HepG2 (cell line): Measurements from ENCODE around the gene KANK3. TPM values are rescaled to one million over a fixed set of nuclear protein-coding genes. Genes with fewer than 3 reads are reported as not detected.

Source experiments
- BORCS8-MEF2B ChIP-seq: sonication (generic); formaldehyde crosslinking; IDR thresholded peaks from 2 replicates; pipeline ENCODE4 v1.8.0; 2022; ENCODE audit warnings: mild to moderate bottlenecking, missing genetic modification reagents
- CHD2 ChIP-seq: IDR thresholded peaks from 2 replicates; pipeline ENCODE4 v1.6.1; 2011; ENCODE audit warnings: low read depth, low read length, improper control_type of control experiment
- HOXA7 ChIP-seq: sonication (generic); formaldehyde crosslinking; IDR thresholded peaks from 2 replicates; pipeline ENCODE4 v1.8.1; 2022; ENCODE audit warnings: mild to moderate bottlenecking, missing genetic modification reagents, moderate library complexity
- KMT2A ChIP-seq: sonication (generic); formaldehyde crosslinking; IDR thresholded peaks from 2 replicates; pipeline ENCODE4 v1.4.0; 2020; ENCODE audit warnings: missing genetic modification reagents
- NAIF1 ChIP-seq: sonication (generic); formaldehyde crosslinking; IDR thresholded peaks from 2 replicates; pipeline ENCODE4 v1.5.0; 2020; ENCODE audit warnings: mild to moderate bottlenecking, missing genetic modification reagents, borderline replicate concordance
- NFIC ChIP-seq: IDR thresholded peaks from 2 replicates; pipeline ENCODE4 v1.6.1; 2012; ENCODE audit warnings: mild to moderate bottlenecking, low read length, inconsistent platforms
- PHF5A ChIP-seq: IDR thresholded peaks from one replicate; pipeline ENCODE4 v1.6.1; 2018; ENCODE audit warnings: low read depth, missing genetic modification reagents; ENCODE audit not compliant: unreplicated experiment
- POLR2AphosphoS5 ChIP-seq: IDR thresholded peaks from 2 replicates; pipeline ENCODE4 v1.6.1; 2012; ENCODE audit warnings: low read depth, low read length
- SMAD1 ChIP-seq: sonication (generic); formaldehyde crosslinking; IDR thresholded peaks from 2 replicates; pipeline ENCODE4 v1.4.0; 2020; ENCODE audit warnings: missing genetic modification reagents, low read depth, mild to moderate bottlenecking, borderline replicate concordance
- TCF7 ChIP-seq: sonication (generic); IDR thresholded peaks from 2 replicates; pipeline ENCODE4 v1.6.1; 2016; ENCODE audit warnings: antibody characterized with exemption, low read depth
- ZBTB7B ChIP-seq: sonication (generic); formaldehyde crosslinking; IDR thresholded peaks from 2 replicates; pipeline ENCODE4 v1.4.0; 2020; ENCODE audit warnings: missing genetic modification reagents
- ZFP1 ChIP-seq: IDR thresholded peaks from 2 replicates; pipeline ENCODE4 v1.6.1; 2016
- ZFYVE20 ChIP-seq: sonication (generic); formaldehyde crosslinking; IDR thresholded peaks from 2 replicates; pipeline ENCODE4 v1.8.0; 2023; ENCODE audit warnings: low read depth, mild to moderate bottlenecking, moderate library complexity, missing genetic modification reagents, borderline replicate concordance
- ZKSCAN1 ChIP-seq: fragments of 150-350 bp; IDR thresholded peaks from 2 replicates; pipeline ENCODE4 v1.6.1; 2014; ENCODE audit warnings: low read length
- ZNF121 ChIP-seq: sonication (generic); formaldehyde crosslinking; IDR thresholded peaks from 2 replicates; pipeline ENCODE4 v1.5.0; 2020; ENCODE audit warnings: mild to moderate bottlenecking, missing genetic modification reagents
- ZNF160 ChIP-seq: sonication (generic); formaldehyde crosslinking; IDR thresholded peaks from 2 replicates; pipeline ENCODE4 v1.8.0; 2022; ENCODE audit warnings: mild to moderate bottlenecking, inconsistent platforms, missing genetic modification reagents
- ZNF619 ChIP-seq: sonication (generic); formaldehyde crosslinking; IDR thresholded peaks from 2 replicates; pipeline ENCODE4 v1.4.0; 2020; ENCODE audit warnings: mild to moderate bottlenecking, missing genetic modification reagents
- ZNF773 ChIP-seq: sonication (generic); formaldehyde crosslinking; IDR thresholded peaks from 2 replicates; pipeline ENCODE4 v1.4.0; 2020; ENCODE audit warnings: missing genetic modification reagents, borderline replicate concordance
- ZZZ3 ChIP-seq: sonication (generic); formaldehyde crosslinking; IDR thresholded peaks from 2 replicates; pipeline ENCODE4 v1.4.0; 2020; ENCODE audit warnings: missing genetic modification reagents, mild to moderate bottlenecking, borderline replicate concordance
- polyA plus RNA-seq, 8 experiments: library from polyadenylated mRNA; depleted of rRNA in 3 of 8; stranded (reverse) in 7 of 8; unstranded in 1 of 8; fragments of >200 nt; fragmentation: Illumina TruSeq in 4 of 8; extraction: Trizol in 4 of 8; gene quantifications; 2 replicates each; pipeline versions ENCODE4 v1.2.1 to v1.2.3, GENCODE V29; 2011 to 2016; ENCODE audit warnings: low read depth in 4 of 8, missing spikeins in 1 of 8, mixed read lengths in 1 of 8; ENCODE audit not compliant: insufficient read depth in 1 of 8
- total RNA-seq, 5 experiments: library from RNA; depleted of rRNA; stranded (reverse); fragments of >200 nt; fragmentation: Illumina TruSeq; extraction: Trizol; gene quantifications; 2 replicates each; pipeline ENCODE4 v1.2.3, GENCODE V29; 2016; ENCODE audit warnings: low read depth in 1 of 5
- TF ChIP-seq, protein P1 (sequence below): sonication (generic); formaldehyde crosslinking; IDR thresholded peaks from 2 replicates; pipeline ENCODE4 v1.9.0; 2021; ENCODE audit warnings: missing genetic modification reagents, borderline replicate concordance
- TF ChIP-seq, protein P2 (sequence below): sonication (generic); formaldehyde crosslinking; IDR thresholded peaks from 2 replicates; pipeline ENCODE4 v1.5.0; 2020; ENCODE audit warnings: mild to moderate bottlenecking, low read depth, missing genetic modification reagents, borderline replicate concordance
- TF ChIP-seq, protein P3 (sequence below): sonication (generic); formaldehyde crosslinking; IDR thresholded peaks from 2 replicates; pipeline ENCODE4 v1.4.0; 2020; ENCODE audit warnings: missing genetic modification reagents, borderline replicate concordance
- TF ChIP-seq, protein P4 (sequence below): IDR thresholded peaks from 2 replicates; pipeline ENCODE4 v1.6.1; 2018; ENCODE audit warnings: missing genetic modification reagents

KANK3 gene
- total and polyA plus RNA-seq, 2 of the 13 experiments (the other 11 are each of a cell fraction or from before 2014, with no cell fraction given): 0.15 to 0.20 TPM

DNA sequence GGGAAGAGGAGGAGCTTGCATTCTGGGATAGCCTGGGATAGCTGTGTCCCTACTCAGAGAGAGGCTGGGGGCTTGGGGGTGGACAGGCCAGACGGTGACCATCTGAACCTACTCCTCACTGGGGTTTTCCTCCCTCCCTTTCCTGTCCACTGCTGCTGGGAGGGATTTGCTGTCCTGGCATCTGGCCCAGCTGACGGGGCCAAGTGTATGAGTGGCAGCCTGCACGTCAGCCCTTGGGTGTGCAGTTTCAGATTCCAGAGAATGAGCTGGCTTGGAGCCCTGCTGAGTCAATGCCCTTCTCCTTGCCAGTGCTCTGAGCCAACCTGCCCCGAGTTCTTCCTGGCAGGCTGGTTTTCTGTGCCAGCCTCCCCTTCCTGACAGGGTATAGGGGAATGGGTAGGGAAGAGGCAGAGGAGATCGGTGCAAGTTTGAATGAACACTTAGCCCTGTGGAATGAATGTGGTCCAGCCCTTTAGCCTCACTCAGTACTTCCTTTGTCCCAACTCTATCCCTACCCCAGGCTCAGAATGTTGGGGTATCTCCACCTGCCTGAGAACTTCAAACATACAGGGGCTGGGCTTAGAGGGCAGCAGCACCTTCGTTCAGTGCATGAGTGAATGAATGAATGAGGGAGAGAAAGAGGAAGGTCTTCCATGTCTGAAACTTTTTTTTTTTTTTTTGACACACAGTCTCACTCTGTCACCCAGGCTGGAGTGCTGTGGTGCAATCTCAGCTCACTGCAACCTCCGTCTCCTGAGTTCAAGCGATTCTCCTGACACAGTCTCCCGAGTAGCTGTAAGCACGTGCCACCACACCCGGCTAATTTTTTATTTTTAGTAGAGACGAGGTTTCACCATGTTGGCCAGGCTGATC lies 19.1 kb upstream of the KANK3 start (continued):
- no peak for TF ChIP-seq ZNF160 (CRISPR knock-in tag)
- no peak for TF ChIP-seq ZNF121 (CRISPR knock-in tag)
- no peak for TF ChIP-seq ZKSCAN1
- no peak for TF ChIP-seq BORCS8-MEF2B (CRISPR knock-in tag)
- TF ChIP-seq ZBTB7B (CRISPR knock-in tag): no peak
- no peak for TF ChIP-seq ZNF619 (CRISPR knock-in tag)
- TF ChIP-seq, protein P1, sequence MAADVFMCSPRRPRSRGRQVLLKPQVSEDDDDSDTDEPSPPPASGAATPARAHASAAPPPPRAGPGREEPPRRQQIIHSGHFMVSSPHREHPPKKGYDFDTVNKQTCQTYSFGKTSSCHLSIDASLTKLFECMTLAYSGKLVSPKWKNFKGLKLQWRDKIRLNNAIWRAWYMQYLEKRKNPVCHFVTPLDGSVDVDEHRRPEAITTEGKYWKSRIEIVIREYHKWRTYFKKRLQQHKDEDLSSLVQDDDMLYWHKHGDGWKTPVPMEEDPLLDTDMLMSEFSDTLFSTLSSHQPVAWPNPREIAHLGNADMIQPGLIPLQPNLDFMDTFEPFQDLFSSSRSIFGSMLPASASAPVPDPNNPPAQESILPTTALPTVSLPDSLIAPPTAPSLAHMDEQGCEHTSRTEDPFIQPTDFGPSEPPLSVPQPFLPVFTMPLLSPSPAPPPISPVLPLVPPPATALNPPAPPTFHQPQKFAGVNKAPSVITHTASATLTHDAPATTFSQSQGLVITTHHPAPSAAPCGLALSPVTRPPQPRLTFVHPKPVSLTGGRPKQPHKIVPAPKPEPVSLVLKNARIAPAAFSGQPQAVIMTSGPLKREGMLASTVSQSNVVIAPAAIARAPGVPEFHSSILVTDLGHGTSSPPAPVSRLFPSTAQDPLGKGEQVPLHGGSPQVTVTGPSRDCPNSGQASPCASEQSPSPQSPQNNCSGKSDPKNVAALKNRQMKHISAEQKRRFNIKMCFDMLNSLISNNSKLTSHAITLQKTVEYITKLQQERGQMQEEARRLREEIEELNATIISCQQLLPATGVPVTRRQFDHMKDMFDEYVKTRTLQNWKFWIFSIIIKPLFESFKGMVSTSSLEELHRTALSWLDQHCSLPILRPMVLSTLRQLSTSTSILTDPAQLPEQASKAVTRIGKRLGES (CRISPR knock-in tag): no peak
- peak; percentile 54; the same call in 1 of the 2 replicates for TF ChIP-seq POLR2AphosphoS5
- TF ChIP-seq HOXA7 (CRISPR knock-in tag): no peak
- TF ChIP-seq SMAD1 (CRISPR knock-in tag): no peak
- no peak for TF ChIP-seq PHF5A (CRISPR knock-in tag)
- TF ChIP-seq TCF7: no peak
- no peak for TF ChIP-seq CHD2
- TF ChIP-seq ZFP1: no peak
- TF ChIP-seq, protein P2, sequence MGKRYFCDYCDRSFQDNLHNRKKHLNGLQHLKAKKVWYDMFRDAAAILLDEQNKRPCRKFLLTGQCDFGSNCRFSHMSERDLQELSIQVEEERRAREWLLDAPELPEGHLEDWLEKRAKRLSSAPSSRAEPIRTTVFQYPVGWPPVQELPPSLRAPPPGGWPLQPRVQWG (CRISPR knock-in tag): no peak
- TF ChIP-seq, protein P3, sequence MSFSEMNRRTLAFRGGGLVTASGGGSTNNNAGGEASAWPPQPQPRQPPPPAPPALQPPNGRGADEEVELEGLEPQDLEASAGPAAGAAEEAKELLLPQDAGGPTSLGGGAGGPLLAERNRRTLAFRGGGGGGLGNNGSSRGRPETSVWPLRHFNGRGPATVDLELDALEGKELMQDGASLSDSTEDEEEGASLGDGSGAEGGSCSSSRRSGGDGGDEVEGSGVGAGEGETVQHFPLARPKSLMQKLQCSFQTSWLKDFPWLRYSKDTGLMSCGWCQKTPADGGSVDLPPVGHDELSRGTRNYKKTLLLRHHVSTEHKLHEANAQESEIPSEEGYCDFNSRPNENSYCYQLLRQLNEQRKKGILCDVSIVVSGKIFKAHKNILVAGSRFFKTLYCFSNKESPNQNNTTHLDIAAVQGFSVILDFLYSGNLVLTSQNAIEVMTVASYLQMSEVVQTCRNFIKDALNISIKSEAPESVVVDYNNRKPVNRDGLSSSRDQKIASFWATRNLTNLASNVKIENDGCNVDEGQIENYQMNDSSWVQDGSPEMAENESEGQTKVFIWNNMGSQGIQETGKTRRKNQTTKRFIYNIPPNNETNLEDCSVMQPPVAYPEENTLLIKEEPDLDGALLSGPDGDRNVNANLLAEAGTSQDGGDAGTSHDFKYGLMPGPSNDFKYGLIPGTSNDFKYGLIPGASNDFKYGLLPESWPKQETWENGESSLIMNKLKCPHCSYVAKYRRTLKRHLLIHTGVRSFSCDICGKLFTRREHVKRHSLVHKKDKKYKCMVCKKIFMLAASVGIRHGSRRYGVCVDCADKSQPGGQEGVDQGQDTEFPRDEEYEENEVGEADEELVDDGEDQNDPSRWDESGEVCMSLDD (CRISPR knock-in tag): no peak
- no peak for TF ChIP-seq ZZZ3 (CRISPR knock-in tag)
- TF ChIP-seq NFIC: peak; percentile 35; the same call in 1 of the 2 replicates
- TF ChIP-seq KMT2A (CRISPR knock-in tag): no peak
- no peak for TF ChIP-seq ZFYVE20 (CRISPR knock-in tag)
- no peak for TF ChIP-seq NAIF1 (CRISPR knock-in tag)
- TF ChIP-seq ZNF773: no peak
- TF ChIP-seq, protein P4, sequence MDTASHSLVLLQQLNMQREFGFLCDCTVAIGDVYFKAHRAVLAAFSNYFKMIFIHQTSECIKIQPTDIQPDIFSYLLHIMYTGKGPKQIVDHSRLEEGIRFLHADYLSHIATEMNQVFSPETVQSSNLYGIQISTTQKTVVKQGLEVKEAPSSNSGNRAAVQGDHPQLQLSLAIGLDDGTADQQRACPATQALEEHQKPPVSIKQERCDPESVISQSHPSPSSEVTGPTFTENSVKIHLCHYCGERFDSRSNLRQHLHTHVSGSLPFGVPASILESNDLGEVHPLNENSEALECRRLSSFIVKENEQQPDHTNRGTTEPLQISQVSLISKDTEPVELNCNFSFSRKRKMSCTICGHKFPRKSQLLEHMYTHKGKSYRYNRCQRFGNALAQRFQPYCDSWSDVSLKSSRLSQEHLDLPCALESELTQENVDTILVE (CRISPR knock-in tag): no peak
